B cell (primary cell): ENCODE data around the gene SEC24C. TPM values are rescaled to one million over a fixed set of nuclear protein-coding genes. Genes with fewer than 3 reads are reported as not detected.

ENCODE experiments used
- ATAC-seq: fragments of 200-7000 bp; cut with Tn5 transposase; one replicate; pipeline ENCODE4 v1.10.0; 2021; ENCODE audit warnings: low read depth, mild to moderate bottlenecking, moderate number of reproducible peaks, moderate library complexity
- CTCF ChIA-PET: fragments of 350-600 bp; sonication (Branson Sonifier 250); formaldehyde crosslinking; loops from one replicate; lab custom pipeline; 2021; ENCODE audit warnings: antibody characterized with exemption, inconsistent platforms; lab: Charles Lee
- POLR2A ChIA-PET: fragments of 350-600 bp; sonication (Branson Sonifier 250); formaldehyde crosslinking; loops from one replicate; lab custom pipeline; 2021; ENCODE audit warnings: antibody characterized with exemption; lab: Charles Lee
- DNase-seq: peaks from one replicate; pipeline ENCODE4 v3.0.0; 2013
- H2AFZ ChIP-seq: 2 replicates; pipeline ENCODE4 v1.6.1; 2012; ENCODE audit warnings: mild to moderate bottlenecking, low read depth, low read length; ENCODE audit not compliant: insufficient read depth, poor library complexity, severe bottlenecking
- H3K27ac ChIP-seq, 2 donors: 1 replicate in 1 of 2; 2 replicates in 1 of 2; pipeline ENCODE4 v1.5.1; 2012 to 2013; ENCODE audit warnings: low read length in 2 of 2, mild to moderate bottlenecking in 2 of 2, moderate library complexity in 1 of 2
- H3K27me3 ChIP-seq, 4 experiments: fragments of 200-600 bp in 1 of 4; sonication (generic) in 1 of 4; replicated peaks in 1 of 4; 1 replicate in 2 of 4; 2 replicates in 2 of 4; pipeline versions ENCODE4 v1.6.1 to v1.7.0; 2013 to 2016; ENCODE audit warnings: low read length in 3 of 4, mild to moderate bottlenecking in 2 of 4, mixed read lengths in 1 of 4, moderate library complexity in 1 of 4; ENCODE audit not compliant: insufficient read depth in 4 of 4, control insufficient read depth in 3 of 4; ENCODE audit errors: control extremely low read depth in 1 of 4
- H3K36me3 ChIP-seq, 2 experiments: replicated peaks in 1 of 2; 1 replicate in 1 of 2; 2 replicates in 1 of 2; pipeline versions ENCODE4 v1.6.1 to v1.7.1; 2013; ENCODE audit warnings: low read length in 1 of 2; ENCODE audit not compliant: insufficient read depth in 2 of 2, control insufficient read depth in 1 of 2; ENCODE audit errors: control extremely low read depth in 1 of 2, extremely low read depth in 1 of 2
- H3K4me1 ChIP-seq, 2 donors: fragments of 200-600 bp in 1 of 2; sonication (generic) in 1 of 2; 1 replicate in 1 of 2; 2 replicates in 1 of 2; pipeline versions ENCODE4 v1.5.1 to v1.6.1; 2013 to 2017; ENCODE audit warnings: low read length in 2 of 2; ENCODE audit not compliant: control insufficient read depth in 2 of 2, insufficient read depth in 2 of 2
- H3K4me2 ChIP-seq: replicated peaks from 2 replicates; pipeline ENCODE3; 2012; ENCODE audit warnings: mild to moderate bottlenecking, low read depth, low read length; ENCODE audit not compliant: poor library complexity, severe bottlenecking
- H3K4me3 ChIP-seq, 5 experiments: fragments of 200-600 bp in 1 of 5; sonication (generic) in 1 of 5; 1 replicate in 3 of 5; 2 replicates in 2 of 5; pipeline versions ENCODE4 v1.5.1 to v1.7.0; 2011 to 2016; ENCODE audit warnings: low read length in 4 of 5, mild to moderate bottlenecking in 4 of 5, low read depth in 2 of 5, control low read depth in 1 of 5, moderate library complexity in 1 of 5; ENCODE audit not compliant: insufficient read depth in 1 of 5; ENCODE audit errors: control extremely low read depth in 1 of 5, extremely low read depth in 1 of 5
- H3K79me2 ChIP-seq: fragments of 200-600 bp; sonication (generic); one replicate; pipeline ENCODE4 v1.6.0; 2016; ENCODE audit warnings: low read length; ENCODE audit not compliant: control insufficient read depth, insufficient read depth
- H3K9ac ChIP-seq: fragments of 200-600 bp; sonication (generic); 2 replicates; pipeline ENCODE4 v1.6.1; 2017; ENCODE audit warnings: mild to moderate bottlenecking, low read length, moderate library complexity
- H3K9me3 ChIP-seq, 3 donors: one replicate each; pipeline versions ENCODE4 v1.6.1 to v1.7.1; 2013; ENCODE audit warnings: low read length in 2 of 3; ENCODE audit not compliant: control insufficient read depth in 2 of 3, insufficient read depth in 1 of 3; ENCODE audit errors: control extremely low read depth in 1 of 3
- H4K20me1 ChIP-seq: 2 replicates; pipeline ENCODE4 v1.6.0; 2012; ENCODE audit warnings: mild to moderate bottlenecking, low read length; ENCODE audit not compliant: insufficient read depth, control insufficient read depth, poor library complexity, severe bottlenecking
- H3K27ac Mint-ChIP-seq: one replicate; pipeline ENCODE4 v1.8.0; 2021; ENCODE audit warnings: mixed read lengths
- H3K27me3 Mint-ChIP-seq: one replicate; pipeline ENCODE4 v1.8.0; 2021; ENCODE audit warnings: mixed read lengths
- H3K4me1 Mint-ChIP-seq: one replicate; pipeline ENCODE4 v1.8.0; 2021; ENCODE audit warnings: mixed read lengths
- H3K4me3 Mint-ChIP-seq: one replicate; pipeline ENCODE4 v1.8.0; 2021; ENCODE audit warnings: mixed read lengths
- H3K9me3 Mint-ChIP-seq: one replicate; pipeline ENCODE4 v1.8.0; 2022; ENCODE audit warnings: mixed read lengths; ENCODE audit not compliant: insufficient read depth
- EZH2 ChIP-seq: IDR thresholded peaks from 2 replicates; pipeline ENCODE4 v1.6.1; 2012; ENCODE audit warnings: borderline replicate concordance, low read depth, mild to moderate bottlenecking, moderate library complexity, low read length; ENCODE audit not compliant: insufficient read depth, poor library complexity, severe bottlenecking
- WGBS: methylation state at CpG from one replicate; pipeline ENCODE4 v1.1.5; 2013; ENCODE audit warnings: missing lambda C conversion rate; ENCODE audit not compliant: insufficient coverage; 5-methylcytosine and 5-hydroxymethylcytosine counted together
- intact Hi-C: fragments of 100-400 bp; cut with micrococcal nuclease; formaldehyde crosslinking; loops from one replicate; pipeline ENCODE4 v1.10.0; 2022
- polyA plus RNA-seq: library from polyadenylated mRNA; depleted of rRNA; stranded (reverse); fragments of >200 nt; gene quantifications from 2 replicates; pipeline ENCODE4 v1.2.3, GENCODE V29; 2012
- total RNA-seq, 2 donors: library from RNA; stranded (reverse); fragments of 120-200 nt in 1 of 2; gene quantifications; 1 replicate in 1 of 2; 2 replicates in 1 of 2; pipeline versions ENCODE4 v1.2.3 to v1.2.4, GENCODE V29; 2013 to 2022
- TF ChIP-seq, protein P1 (sequence below): fragments of 200-600 bp; IDR thresholded peaks from one replicate; pipeline ENCODE4 v1.8.0; 2022; ENCODE audit warnings: antibody characterized with exemption, mild to moderate bottlenecking

Gene SEC24C
- total and polyA plus RNA-seq, 2 donors (not counting 1 experiment from before 2014, with no cell fraction given), result 60.2 to 78.7 TPM

DNA sequence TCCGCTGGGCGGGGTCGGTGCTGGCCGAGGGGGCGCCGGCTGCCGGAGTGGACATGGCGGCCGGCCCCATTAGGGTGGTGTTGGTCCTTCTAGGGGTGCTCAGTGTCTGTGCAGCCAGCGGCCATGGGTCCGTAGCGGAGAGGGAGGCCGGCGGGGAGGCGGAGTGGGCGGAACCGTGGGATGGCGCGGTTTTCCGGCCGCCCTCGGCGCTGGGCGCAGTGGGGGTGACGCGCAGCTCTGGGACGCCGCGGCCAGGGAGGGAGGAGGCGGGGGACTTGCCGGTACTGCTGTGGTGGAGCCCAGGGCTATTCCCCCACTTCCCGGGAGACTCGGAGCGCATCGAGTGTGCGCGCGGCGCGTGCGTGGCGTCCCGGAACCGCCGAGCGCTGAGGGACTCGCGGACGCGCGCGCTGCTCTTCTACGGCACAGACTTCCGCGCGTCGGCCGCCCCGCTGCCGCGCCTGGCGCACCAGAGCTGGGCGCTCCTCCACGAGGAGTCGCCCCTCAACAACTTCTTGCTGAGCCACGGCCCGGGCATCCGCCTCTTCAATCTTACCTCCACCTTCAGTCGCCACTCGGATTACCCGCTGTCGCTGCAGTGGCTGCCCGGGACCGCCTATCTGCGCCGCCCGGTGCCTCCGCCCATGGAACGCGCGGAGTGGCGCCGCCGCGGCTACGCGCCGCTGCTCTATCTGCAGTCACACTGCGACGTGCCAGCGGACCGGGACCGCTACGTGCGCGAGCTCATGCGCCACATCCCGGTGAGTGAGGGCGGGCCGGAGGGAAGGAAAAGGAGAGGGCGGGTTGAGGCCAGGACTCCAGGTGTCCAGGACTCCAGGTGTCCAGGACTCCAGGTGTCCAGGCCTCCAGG lies 28.3 kb downstream of the SEC24C start:
- POLR2A ChIA-PET, result interaction anchor here (0.6 to 2.7 kb wide), 11 partner anchors 9 to 1452 kb away, joined by 3 to 24 read pairs (median 6); partner anchors contain the start of genes CHCHD1, SEC24C and ZSWIM8
- under 1% methylated on average over 99 of the region's 101 CpGs for WGBS
- no peaks in the 10 kb centered on the region for H4K20me1 ChIP-seq
- peak overlapping the region; percentile 90 for H3K9ac ChIP-seq
- H3K27ac Mint-ChIP-seq, result peak overlapping the region; percentile 98
- H3K4me1 ChIP-seq, result peaks cover 30 to 47% of the 10 kb centered on the region in 2 donors
- ATAC-seq, result peak; percentile 66
- no peaks in the 10 kb centered on the region for H3K9me3 ChIP-seq
- peaks cover 63% of the 10 kb centered on the region for H3K4me1 Mint-ChIP-seq
- H3K27me3 ChIP-seq, result no peaks in the 10 kb centered on the region
- H3K79me2 ChIP-seq, result peaks cover 41% of the 10 kb centered on the region
- TF ChIP-seq, protein P1, sequence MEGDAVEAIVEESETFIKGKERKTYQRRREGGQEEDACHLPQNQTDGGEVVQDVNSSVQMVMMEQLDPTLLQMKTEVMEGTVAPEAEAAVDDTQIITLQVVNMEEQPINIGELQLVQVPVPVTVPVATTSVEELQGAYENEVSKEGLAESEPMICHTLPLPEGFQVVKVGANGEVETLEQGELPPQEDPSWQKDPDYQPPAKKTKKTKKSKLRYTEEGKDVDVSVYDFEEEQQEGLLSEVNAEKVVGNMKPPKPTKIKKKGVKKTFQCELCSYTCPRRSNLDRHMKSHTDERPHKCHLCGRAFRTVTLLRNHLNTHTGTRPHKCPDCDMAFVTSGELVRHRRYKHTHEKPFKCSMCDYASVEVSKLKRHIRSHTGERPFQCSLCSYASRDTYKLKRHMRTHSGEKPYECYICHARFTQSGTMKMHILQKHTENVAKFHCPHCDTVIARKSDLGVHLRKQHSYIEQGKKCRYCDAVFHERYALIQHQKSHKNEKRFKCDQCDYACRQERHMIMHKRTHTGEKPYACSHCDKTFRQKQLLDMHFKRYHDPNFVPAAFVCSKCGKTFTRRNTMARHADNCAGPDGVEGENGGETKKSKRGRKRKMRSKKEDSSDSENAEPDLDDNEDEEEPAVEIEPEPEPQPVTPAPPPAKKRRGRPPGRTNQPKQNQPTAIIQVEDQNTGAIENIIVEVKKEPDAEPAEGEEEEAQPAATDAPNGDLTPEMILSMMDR, result no peak
- no peak for TF ChIP-seq EZH2
- peak overlapping the region; percentile 66 to 94 (median 89) for H3K4me3 ChIP-seq
- peak; percentile 91 for DNase-seq
- peak overlapping the region; percentile 84 for H3K4me2 ChIP-seq
- peak overlapping the region; percentile 97 for H3K4me3 Mint-ChIP-seq
- peak overlapping the region; percentile 95 for H2AFZ ChIP-seq
- no peaks in the 10 kb centered on the region for H3K27me3 Mint-ChIP-seq
- H3K9me3 Mint-ChIP-seq, result no peaks in the 10 kb centered on the region
- CTCF ChIA-PET, result interaction anchor here (1.0 to 3.3 kb wide), 10 partner anchors 10 to 168 kb away, joined by 3 to 35 read pairs (median 4); partner anchors contain the start of genes CHCHD1 and ZSWIM8
- intact Hi-C loops, result loop anchor here (1.0 to 5.0 kb wide), 8 partner anchors 9 to 225 kb away; partner anchors contain the start of genes NDST2, SEC24C, VCL and ZSWIM8
- peak overlapping the region; percentile 85 to 93 for H3K27ac ChIP-seq
- H3K36me3 ChIP-seq, result peaks cover 2 to 50% of the 10 kb centered on the region in 2 experiments
